ENCODE measurements around the gene TSSC4. TPM values are rescaled to one million over a fixed set of nuclear protein-coding genes. Genes with fewer than 3 reads are reported as not detected.

TSSC4 gene
- total RNA-seq, 1 experiment from 2014 or later, result 47.1 TPM

DNA sequence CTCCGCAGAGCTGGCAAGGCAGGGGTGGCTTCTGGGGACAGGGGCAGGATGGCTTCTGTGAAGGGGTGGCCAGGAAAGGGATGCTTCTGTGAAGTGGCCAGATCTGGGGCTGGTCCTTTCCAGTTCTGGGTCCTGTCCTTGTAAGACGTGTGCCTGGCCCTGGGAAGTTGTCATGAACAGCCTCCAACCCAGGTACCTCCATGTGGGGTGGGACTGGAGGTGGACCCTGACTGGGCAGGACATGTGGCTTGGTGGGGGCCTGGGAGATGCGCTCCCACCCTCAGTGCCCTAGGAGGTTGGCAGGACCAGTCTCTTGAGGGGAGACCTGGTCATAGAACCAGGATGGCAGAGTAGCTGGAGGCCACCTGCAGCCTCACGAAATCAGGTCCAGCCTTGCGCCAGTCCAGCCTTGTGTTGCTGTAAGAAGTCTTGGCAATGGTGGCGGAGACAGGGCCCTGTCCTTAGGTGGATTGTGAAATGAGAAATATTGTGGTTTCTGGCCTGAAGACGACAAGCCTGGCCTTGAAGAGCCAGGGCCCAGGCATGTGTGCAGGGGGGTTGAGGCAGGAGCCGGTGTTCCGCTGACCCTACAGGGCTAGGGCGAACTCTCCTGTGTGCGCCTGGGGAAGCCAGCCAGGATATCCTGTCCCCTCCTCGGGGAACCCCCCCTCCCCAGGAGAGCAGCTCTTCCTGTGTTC is 46.9 kb downstream of the TSSC4 start (continued):
- no peak for TF ChIP-seq REST (IDR thresholded peaks at IDR 0.05; ENCODE audit: low read depth)
- no peak for TF ChIP-seq SRF (IDR thresholded peaks at IDR 0.05; ENCODE audit: low read depth)
- TF ChIP-seq EGR1 (IDR thresholded peaks at IDR 0.05; ENCODE audit: low read depth), result no peak
- no peak for TF ChIP-seq EZH2phosphoT487 (IDR thresholded peaks at IDR 0.05; ENCODE audit: borderline replicate concordance)
- TF ChIP-seq RAD21 (IDR thresholded peaks at IDR 0.05; ENCODE audit: low read depth), result no peak
- TF ChIP-seq POLR2AphosphoS5 (IDR thresholded peaks at IDR 0.05; ENCODE audit: low read depth, low read length), result no peak
- no peak for TF ChIP-seq CEBPB (IDR thresholded peaks at IDR 0.05; ENCODE audit: low read depth)
- no peak for TF ChIP-seq ZFX (IDR thresholded peaks at IDR 0.05)
- no peak for TF ChIP-seq CBX3 (IDR thresholded peaks at IDR 0.05; ENCODE audit: low read depth)

DNA sequence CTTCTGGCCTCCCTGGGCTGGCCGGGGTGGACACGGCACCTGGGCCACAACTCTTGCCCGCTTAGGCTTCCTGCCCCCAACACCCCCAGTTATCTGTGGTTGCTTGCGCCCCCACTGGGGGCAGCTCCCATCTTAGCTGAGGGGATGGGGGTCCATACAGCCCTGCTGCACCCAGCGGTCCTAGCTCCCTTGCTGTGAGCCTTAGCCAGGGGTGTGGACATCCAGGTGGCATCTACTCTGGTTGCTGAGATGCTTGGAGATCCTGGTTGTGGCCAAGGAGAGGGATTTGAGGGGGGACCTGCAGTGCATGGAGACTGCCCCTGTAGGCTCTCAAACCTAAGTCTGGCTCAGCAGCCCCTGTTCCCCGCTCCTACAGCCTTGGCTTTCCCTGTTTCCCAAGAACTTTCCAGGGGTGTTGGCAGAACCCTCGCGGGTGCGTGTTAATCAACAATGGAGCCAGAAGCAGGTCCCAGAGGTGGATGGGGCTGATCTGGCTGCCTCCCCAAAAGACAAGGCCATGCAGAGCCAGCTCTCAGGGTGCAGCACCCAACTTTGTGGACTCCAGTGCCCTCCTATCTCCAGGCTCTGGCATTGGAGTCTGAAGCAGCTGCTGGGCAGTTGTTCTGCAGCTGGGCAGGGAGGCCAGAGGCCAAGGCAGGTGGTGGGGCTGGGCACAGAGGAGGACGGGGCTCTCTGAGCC is 47.6 kb downstream of the TSSC4 start:
- ATAC-seq (no peak), DNase-seq (ENCODE audit: low read depth, low spot score) (no peak)
- H4K20me1 ChIP-seq (ENCODE audit: insufficient read depth), result no peaks in the 10 kb centered on the region
- H3K4me3 ChIP-seq (replicated peaks in 1 of 2; ENCODE audit: low read depth in 1 of 2, low read length in 2 of 2), result no peak overlapping the region
- H3K27me3 ChIP-seq (ENCODE audit: insufficient read depth, low read length), result peaks cover 8% of the 10 kb centered on the region; the same call in 1 of the 2 replicates
- H3K9me3 ChIP-seq (ENCODE audit: control insufficient read depth in 1 of 2, insufficient read depth in 1 of 2, low read depth in 1 of 2, low read length in 2 of 2), result no peaks in the 10 kb centered on the region
- intact Hi-C loops (cut with micrococcal nuclease), result no loop called here
- ChIA-PET POLR2A (interaction anchor here (1.3 kb wide), 1 partner anchor 12 kb away, joined by 3 read pairs; no protein-coding TSS in a partner anchor), RAD21 (ENCODE audit: low non-redundant PET in 1 of 2, low total read pairs in 2 of 2, uncharacterized antibody in 2 of 2, unreplicated experiment in 2 of 2) (no interaction called here), CTCF (no interaction called here)
- no peak for TF ChIP-seq YY1 (IDR thresholded peaks at IDR 0.05; ENCODE audit: extremely low read depth, insufficient replicate concordance, low read depth, low read length)
- TF ChIP-seq RAD21 (IDR thresholded peaks at IDR 0.05; ENCODE audit: low read depth), result no peak
- TF ChIP-seq ZBTB33 (IDR thresholded peaks at IDR 0.05; ENCODE audit: extremely low read depth, insufficient replicate concordance, low read length), result no peak
- TF ChIP-seq ATF3 (IDR thresholded peaks at IDR 0.05), result no peak
- no peak for TF ChIP-seq SIN3A (IDR thresholded peaks at IDR 0.05; ENCODE audit: low read depth)
- TF ChIP-seq SRF (IDR thresholded peaks at IDR 0.05; ENCODE audit: low read depth), result no peak
- TF ChIP-seq ZFX (IDR thresholded peaks at IDR 0.05), result no peak
- no peaks in the 10 kb centered on the region for H3K36me3 ChIP-seq (ENCODE audit: control insufficient read depth in 1 of 2, insufficient read depth in 2 of 2, low read length in 2 of 2)
- H2AFZ ChIP-seq (ENCODE audit: low read depth, low read length, poor library complexity, severe bottlenecking), result no peak overlapping the region
- no peak overlapping the region for H3K27ac ChIP-seq (ENCODE audit: low read depth, low read length)
- no peak overlapping the region for H3K9ac ChIP-seq (ENCODE audit: low read length)
- no peaks in the 10 kb centered on the region for H3K9me2 ChIP-seq (ENCODE audit: insufficient read depth)
- no peaks in the 10 kb centered on the region for H3K79me2 ChIP-seq (ENCODE audit: insufficient read depth, low read length)
- H3K4me1 ChIP-seq (ENCODE audit: control insufficient read depth in 1 of 2, insufficient read depth in 2 of 2, low read length in 2 of 2), result peaks cover 13 to 21% of the 10 kb centered on the region in 2 experiments
- no TSS peak for BruUV-seq (replicated peaks)
- H3K4me2 ChIP-seq (ENCODE audit: low read length), result no peak overlapping the region

Measured in HCT116 (cell line).